ENCODE measurements around the gene SPTBN2.

DNA sequence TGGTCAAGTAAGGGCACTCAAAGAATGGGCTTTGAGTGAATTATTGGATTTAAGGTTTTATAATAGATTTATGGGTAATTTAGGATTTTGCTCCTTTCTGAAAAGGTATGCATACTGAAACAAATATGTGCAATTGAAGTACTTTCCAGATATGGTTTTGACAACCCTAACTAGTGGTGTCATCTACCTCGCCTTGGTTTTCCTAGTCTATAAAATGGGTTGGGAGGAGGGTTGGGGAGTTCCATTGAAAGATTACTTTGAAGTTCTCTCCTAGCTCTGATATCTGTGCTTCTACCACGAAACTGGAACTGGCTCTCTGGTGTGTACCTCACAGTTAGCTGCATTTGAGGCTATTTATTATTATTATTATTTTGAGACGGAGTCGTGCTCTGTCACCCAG is 431 bp upstream of the SPTBN2 start:
- TF ChIP-seq POLR2A (IDR thresholded peaks at IDR 0.05) (no peak), POLR2AphosphoS5 (IDR thresholded peaks at IDR 0.05) (no peak), EP300 (IDR thresholded peaks at IDR 0.05) (no peak)
- TF ChIP-seq, protein P1, sequence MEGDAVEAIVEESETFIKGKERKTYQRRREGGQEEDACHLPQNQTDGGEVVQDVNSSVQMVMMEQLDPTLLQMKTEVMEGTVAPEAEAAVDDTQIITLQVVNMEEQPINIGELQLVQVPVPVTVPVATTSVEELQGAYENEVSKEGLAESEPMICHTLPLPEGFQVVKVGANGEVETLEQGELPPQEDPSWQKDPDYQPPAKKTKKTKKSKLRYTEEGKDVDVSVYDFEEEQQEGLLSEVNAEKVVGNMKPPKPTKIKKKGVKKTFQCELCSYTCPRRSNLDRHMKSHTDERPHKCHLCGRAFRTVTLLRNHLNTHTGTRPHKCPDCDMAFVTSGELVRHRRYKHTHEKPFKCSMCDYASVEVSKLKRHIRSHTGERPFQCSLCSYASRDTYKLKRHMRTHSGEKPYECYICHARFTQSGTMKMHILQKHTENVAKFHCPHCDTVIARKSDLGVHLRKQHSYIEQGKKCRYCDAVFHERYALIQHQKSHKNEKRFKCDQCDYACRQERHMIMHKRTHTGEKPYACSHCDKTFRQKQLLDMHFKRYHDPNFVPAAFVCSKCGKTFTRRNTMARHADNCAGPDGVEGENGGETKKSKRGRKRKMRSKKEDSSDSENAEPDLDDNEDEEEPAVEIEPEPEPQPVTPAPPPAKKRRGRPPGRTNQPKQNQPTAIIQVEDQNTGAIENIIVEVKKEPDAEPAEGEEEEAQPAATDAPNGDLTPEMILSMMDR (IDR thresholded peaks at IDR 0.05), result no peak

Data from suprapubic skin (tissue), 4 donors.